Calu3 (cell line): ENCODE results near the gene ERFL. TPM values are rescaled to one million over a fixed set of nuclear protein-coding genes. Genes with fewer than 3 reads are reported as not detected.

Source experiments
- BruUV-seq: library from RNA; stranded (reverse); fragments of 400-500 nt; replicated peaks from 2 replicates; lab custom pipeline; 2021; lab: Mats Ljungman, UMichigan
- CTCF ChIA-PET: fragments of 300-600 bp; sonication (Branson Sonifier 250); formaldehyde crosslinking; loops from one replicate; lab custom pipeline; 2022; ENCODE audit warnings: antibody characterized with exemption; lab: Charles Lee
- DNase-seq: peaks from one replicate; pipeline ENCODE4 v3.0.0; 2022
- H3K27ac Mint-ChIP-seq: one replicate; pipeline ENCODE4 v1.8.0; 2022; ENCODE audit warnings: mixed read lengths; ENCODE audit not compliant: unreplicated experiment
- H3K27me3 Mint-ChIP-seq: one replicate; pipeline ENCODE4 v1.8.0; 2022; ENCODE audit warnings: mixed read lengths; ENCODE audit not compliant: unreplicated experiment
- H3K36me3 Mint-ChIP-seq: one replicate; pipeline ENCODE4 v1.8.0; 2022; ENCODE audit warnings: mild to moderate bottlenecking, moderate library complexity, mixed read lengths; ENCODE audit not compliant: insufficient read depth, unreplicated experiment
- H3K4me1 Mint-ChIP-seq: one replicate; pipeline ENCODE4 v1.8.0; 2022; ENCODE audit warnings: mild to moderate bottlenecking, low read depth, mixed read lengths; ENCODE audit not compliant: unreplicated experiment
- H3K4me3 Mint-ChIP-seq: one replicate; pipeline ENCODE4 v1.8.0; 2022; ENCODE audit warnings: mild to moderate bottlenecking, low read depth, moderate library complexity, mixed read lengths; ENCODE audit not compliant: unreplicated experiment
- H3K9me3 Mint-ChIP-seq: one replicate; pipeline ENCODE4 v1.8.0; 2022; ENCODE audit warnings: low read depth, mixed read lengths; ENCODE audit not compliant: unreplicated experiment
- intact Hi-C: fragments of 100-400 bp; cut with micrococcal nuclease; formaldehyde crosslinking; loops from one replicate; pipeline ENCODE4 v1.10.0; 2022; ENCODE audit not compliant: unreplicated experiment
- total RNA-seq: library from RNA; stranded (reverse); gene quantifications from 2 replicates; pipeline ENCODE4 v1.2.3, GENCODE V29; 2022
- TF ChIP-seq, protein P1 (sequence below): fragments of 200-600 bp; IDR thresholded peaks from one replicate; pipeline ENCODE4 v1.8.0; 2022; ENCODE audit warnings: antibody characterized with exemption; ENCODE audit not compliant: unreplicated experiment

The ERFL gene
- total RNA-seq, 1 experiment from 2014 or later, result 0.21 TPM

DNA sequence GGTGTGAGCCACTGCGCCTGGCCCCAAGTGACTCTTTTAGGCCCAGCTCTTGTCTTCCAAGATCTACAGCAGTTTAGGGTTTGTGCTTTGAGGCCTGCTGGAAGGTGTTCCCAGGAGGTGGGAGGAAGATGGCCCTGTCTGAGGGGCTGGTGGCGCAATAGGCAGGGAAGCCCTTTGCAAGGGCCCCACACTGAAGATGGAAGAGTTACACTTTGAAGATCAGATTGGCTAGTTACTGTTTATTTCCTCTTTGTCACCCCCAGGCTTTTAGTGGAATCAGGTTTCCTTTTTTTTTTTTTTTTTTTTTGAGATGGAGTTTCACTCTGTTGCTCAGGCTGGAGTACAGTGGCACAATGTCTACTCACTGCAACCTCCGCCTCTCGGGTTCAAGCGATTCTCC lies 32.7 kb upstream of the ERFL start:
- H3K36me3 Mint-ChIP-seq, result peaks cover 24% of the 10 kb centered on the region
- BruUV-seq, result no TSS peak
- CTCF ChIA-PET, result interaction anchor here (0.7 kb wide), 1 partner anchor 46 kb away, joined by 8 read pairs; no protein-coding TSS in a partner anchor
- no peak overlapping the region for H3K27ac Mint-ChIP-seq
- no peak overlapping the region for H3K4me3 Mint-ChIP-seq
- DNase-seq, result no peak
- peaks cover 23% of the 10 kb centered on the region for H3K4me1 Mint-ChIP-seq
- H3K27me3 Mint-ChIP-seq, result peaks cover 5% of the 10 kb centered on the region
- TF ChIP-seq, protein P1, sequence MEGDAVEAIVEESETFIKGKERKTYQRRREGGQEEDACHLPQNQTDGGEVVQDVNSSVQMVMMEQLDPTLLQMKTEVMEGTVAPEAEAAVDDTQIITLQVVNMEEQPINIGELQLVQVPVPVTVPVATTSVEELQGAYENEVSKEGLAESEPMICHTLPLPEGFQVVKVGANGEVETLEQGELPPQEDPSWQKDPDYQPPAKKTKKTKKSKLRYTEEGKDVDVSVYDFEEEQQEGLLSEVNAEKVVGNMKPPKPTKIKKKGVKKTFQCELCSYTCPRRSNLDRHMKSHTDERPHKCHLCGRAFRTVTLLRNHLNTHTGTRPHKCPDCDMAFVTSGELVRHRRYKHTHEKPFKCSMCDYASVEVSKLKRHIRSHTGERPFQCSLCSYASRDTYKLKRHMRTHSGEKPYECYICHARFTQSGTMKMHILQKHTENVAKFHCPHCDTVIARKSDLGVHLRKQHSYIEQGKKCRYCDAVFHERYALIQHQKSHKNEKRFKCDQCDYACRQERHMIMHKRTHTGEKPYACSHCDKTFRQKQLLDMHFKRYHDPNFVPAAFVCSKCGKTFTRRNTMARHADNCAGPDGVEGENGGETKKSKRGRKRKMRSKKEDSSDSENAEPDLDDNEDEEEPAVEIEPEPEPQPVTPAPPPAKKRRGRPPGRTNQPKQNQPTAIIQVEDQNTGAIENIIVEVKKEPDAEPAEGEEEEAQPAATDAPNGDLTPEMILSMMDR, result no peak
- intact Hi-C loops, result no loop called here
- H3K9me3 Mint-ChIP-seq, result no peaks in the 10 kb centered on the region

DNA sequence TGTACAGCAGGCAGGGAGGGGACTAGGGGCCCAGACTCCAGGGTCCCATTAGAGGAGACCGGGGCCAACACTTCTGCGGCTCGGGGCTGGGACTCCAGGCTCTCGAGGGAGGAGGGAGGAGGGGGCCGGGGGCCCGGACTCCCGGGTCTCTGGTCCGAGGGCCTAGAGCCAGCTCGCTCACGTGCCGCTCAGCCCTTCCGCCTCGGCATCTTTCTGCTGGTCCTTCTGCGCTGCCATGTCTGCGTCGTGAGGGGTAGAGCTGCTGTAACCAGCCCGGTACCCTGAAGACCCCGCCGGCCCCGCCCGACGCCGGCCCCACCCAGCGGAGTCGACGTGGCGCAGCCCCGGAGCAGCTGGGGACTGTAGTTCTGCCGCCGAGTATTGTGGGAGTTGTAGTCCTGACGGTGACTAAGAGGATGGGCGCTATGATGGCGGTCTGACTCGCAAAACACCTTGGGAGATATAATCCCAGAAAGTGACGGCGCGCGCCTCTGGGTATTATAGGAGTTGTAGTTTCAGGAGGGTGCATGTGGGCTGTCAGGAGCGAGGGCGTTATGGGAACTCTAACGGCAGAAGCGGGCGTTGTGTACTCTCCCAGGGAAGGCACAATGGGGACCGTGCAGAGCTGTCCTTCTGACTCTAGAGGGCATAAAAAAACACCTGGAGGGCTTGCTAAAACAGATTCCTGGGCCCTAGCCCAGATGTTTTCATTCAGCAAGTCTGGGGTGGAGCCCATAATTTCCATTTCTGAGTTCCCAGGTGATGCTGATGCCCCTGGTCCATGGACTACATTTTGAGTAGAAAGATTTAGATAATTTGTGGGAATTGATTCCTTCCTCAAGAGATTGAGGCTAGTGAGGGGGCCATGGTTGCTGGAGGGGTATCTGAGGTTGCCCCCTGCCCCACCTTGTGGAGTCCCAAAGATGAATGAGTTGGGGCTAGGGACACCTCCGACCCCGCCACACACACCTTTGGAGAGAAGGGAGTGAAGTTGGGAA lies 31.1 kb upstream of the ERFL start, which contains the start of gene RABAC1:
Gene RABAC1, minus strand, starts transcription at position 266 of the 998 bp plus-strand sequence. Its CDS starts 29 bp downstream, at position 237.
- intact Hi-C loops, result loop anchor here (10.0 kb wide), 1 partner anchor 165 kb away; the partner anchor contains the start of gene CEACAM3
- no peaks in the 10 kb centered on the region for H3K27me3 Mint-ChIP-seq
- DNase-seq, result peak; percentile 93
- H3K9me3 Mint-ChIP-seq, result no peaks in the 10 kb centered on the region
- H3K4me3 Mint-ChIP-seq, result peak within 1 kb of the TSS; percentile 80
- H3K27ac Mint-ChIP-seq, result peak within 1 kb of the TSS; percentile 68
- TF ChIP-seq, protein P1, result no peak
- H3K4me1 Mint-ChIP-seq, result peaks cover 23% of the 10 kb centered on the region
- peaks cover 24% of the 10 kb centered on the region for H3K36me3 Mint-ChIP-seq
- CTCF ChIA-PET, result interaction anchor here (0.6 to 2.7 kb wide), 6 partner anchors 24 to 167 kb away, joined by 3 to 9 read pairs (median 5); no protein-coding TSS in a partner anchor
- BruUV-seq, result no TSS peak

DNA sequence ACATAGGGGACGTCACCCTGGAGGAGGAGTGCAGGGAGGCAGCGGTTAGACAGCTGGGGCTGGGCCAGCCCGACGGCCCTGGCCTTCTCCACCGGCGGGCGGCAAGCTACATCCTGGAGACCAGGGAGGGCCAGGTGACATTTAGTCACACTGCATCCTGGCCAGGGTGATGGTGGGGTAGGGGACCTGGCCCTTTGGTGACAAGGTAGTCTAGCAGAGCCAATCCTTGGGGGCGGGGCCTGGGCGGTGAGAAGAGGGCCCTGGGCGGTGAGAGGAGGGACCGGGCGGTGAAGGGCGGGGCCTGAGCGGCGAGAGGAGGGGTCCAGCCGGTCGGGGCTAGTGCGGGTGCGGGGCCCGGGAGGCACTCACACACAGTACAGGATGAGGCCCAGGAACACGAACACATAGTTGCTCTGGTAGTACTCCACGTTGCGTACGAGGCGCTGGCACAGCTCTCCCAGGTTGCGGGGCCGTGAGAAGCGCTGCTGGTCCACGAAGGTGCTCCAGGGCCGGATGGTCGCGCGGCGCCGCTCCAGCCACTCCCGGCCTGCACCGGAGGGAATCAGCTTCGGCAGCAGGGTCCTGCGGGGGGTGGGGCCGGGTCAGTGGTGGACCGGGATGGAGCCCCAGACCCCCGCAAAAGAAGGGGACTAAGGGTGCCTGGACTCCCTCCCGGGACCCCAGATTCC lies 30.3 kb upstream of the ERFL start:
- CTCF ChIA-PET, result interaction anchor here (0.5 to 2.7 kb wide), 13 partner anchors 23 to 611 kb away, joined by 3 to 16 read pairs (median 3); partner anchors contain the start of gene RPS19
- BruUV-seq, result TSS peak; percentile 72
- no peaks in the 10 kb centered on the region for H3K27me3 Mint-ChIP-seq
- TF ChIP-seq, protein P1, result no peak
- H3K27ac Mint-ChIP-seq, result peak overlapping the region; percentile 68
- intact Hi-C loops, result loop anchor here (10.0 kb wide), 1 partner anchor 164 kb away; the partner anchor contains the start of gene CEACAM3
- peak; percentile 95 for DNase-seq
- H3K36me3 Mint-ChIP-seq, result peaks cover 24% of the 10 kb centered on the region
- no peaks in the 10 kb centered on the region for H3K9me3 Mint-ChIP-seq
- peaks cover 23% of the 10 kb centered on the region for H3K4me1 Mint-ChIP-seq
- peak overlapping the region; percentile 80 for H3K4me3 Mint-ChIP-seq

DNA sequence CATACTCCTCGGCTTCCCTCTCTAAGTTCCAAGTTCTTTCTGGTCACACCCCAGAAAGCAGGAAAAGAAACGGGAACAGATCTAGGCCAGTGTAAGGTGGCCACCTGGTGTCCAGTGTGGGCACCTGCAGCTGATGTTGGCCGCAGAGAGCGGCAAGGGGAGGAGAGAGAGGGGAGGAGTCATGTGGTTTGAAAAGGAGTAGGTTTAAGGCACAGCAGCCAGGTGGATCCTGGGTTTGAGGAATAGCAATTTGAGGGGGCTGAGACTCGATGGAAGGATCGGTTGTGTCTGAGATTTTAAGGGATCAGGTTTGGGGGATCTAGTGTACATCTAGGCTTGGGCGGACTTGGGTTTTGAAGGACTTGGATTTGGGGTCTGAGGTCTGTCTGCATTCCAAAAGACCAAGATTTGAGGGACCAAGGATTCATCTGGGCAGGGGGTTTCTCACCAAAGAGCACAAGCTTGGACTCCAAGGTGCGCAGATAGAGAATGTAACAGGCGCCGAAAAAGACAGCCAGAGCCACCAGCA lies 29.7 kb upstream of the ERFL start:
- CTCF ChIA-PET, result interaction anchor here (0.5 to 2.7 kb wide), 12 partner anchors 54 to 610 kb away, joined by 3 to 16 read pairs (median 4); partner anchors contain the start of gene RPS19
- BruUV-seq, result no TSS peak
- Mint-ChIP-seq H3K4me3 (peak overlapping the region; percentile 80), H3K4me1 (peaks cover 23% of the 10 kb centered on the region), H3K9me3 (no peaks in the 10 kb centered on the region), H3K27ac (peak overlapping the region; percentile 68), H3K27me3 (no peaks in the 10 kb centered on the region), H3K36me3 (peaks cover 24% of the 10 kb centered on the region)
- TF ChIP-seq, protein P1, result peak; percentile 81
- intact Hi-C loops, result loop anchor here (1.0 to 10.0 kb wide), 2 partner anchors 85 to 163 kb away; partner anchors contain the start of gene CEACAM3
- DNase-seq, result peak; percentile 89
